ENCODE measurements around the gene NFASC. TPM values are rescaled to one million over a fixed set of nuclear protein-coding genes. Genes with fewer than 3 reads are reported as not detected.

Gene NFASC
- polyA plus RNA-seq, 3 donors, result 0.08 TPM; not detected in 2

DNA sequence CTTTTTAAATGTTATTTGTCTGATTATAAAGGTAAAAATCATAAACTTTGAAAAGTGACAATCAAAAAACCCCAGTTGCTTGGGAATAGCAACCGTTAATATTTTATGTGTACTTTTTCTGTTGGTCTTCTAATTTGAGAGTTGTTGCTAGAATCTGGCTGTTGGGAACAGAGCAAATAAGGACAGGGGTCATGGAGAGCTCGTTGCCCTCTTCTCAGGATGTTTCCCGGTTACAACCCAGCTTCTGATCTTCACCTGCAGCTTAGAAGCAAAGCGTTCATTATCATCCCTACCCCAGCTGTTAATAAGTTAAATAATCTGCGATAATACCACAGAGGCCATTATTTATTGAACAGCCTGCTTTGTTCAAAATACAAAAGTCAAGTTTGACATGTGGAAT, 22.1 kb upstream of the NFASC start:
- 88% methylated on average over 1 of the region's 5 CpGs for WGBS (ENCODE audit: insufficient coverage)
- no peak for DNase-seq
- Histone ChIP-seq H3K36me3 (replicated peaks in 1 of 2; ENCODE audit: control insufficient read depth in 1 of 2, insufficient read depth in 2 of 2, low read length in 2 of 2) (no peaks in the 10 kb centered on the region), H4K20me1 (ENCODE audit: insufficient read depth, low read length) (no peaks in the 10 kb centered on the region), H3K9ac (ENCODE audit: insufficient read depth, low read length, poor library complexity, severe bottlenecking) (no peak overlapping the region), H3K79me2 (ENCODE audit: insufficient read depth, low read length) (no peaks in the 10 kb centered on the region), H3K27ac (ENCODE audit: low read depth in 1 of 2, low read length in 2 of 2) (no peak overlapping the region), H3K4me1 (ENCODE audit: control insufficient read depth in 1 of 2, insufficient read depth in 2 of 2, low read length in 2 of 2) (no peaks in the 10 kb centered on the region), H2AFZ (ENCODE audit: insufficient read depth, low read depth, low read length, poor library complexity, severe bottlenecking) (no peak overlapping the region), H3K9me3 (replicated peaks in 1 of 2; ENCODE audit: control insufficient read depth in 1 of 2, insufficient read depth in 1 of 2, low read length in 2 of 2) (no peaks in the 10 kb centered on the region), H3K4me2 (replicated peaks; ENCODE audit: extremely low read depth, low read length, poor library complexity, severe bottlenecking) (no peak overlapping the region), H3K4me3 (replicated peaks in 1 of 3; ENCODE audit: low read depth in 2 of 3, low read length in 3 of 3) (no peak overlapping the region), H3K27me3 (ENCODE audit: control insufficient read depth in 2 of 2, insufficient read depth in 2 of 2, low read length in 2 of 2) (no peaks in the 10 kb centered on the region)
- H3K4me1 Mint-ChIP-seq, result no peaks in the 10 kb centered on the region
- H3K4me3 Mint-ChIP-seq, result no peak overlapping the region
- intact Hi-C loops (cut with micrococcal nuclease), result no loop called here
- no peaks in the 10 kb centered on the region for H3K36me3 Mint-ChIP-seq
- H3K27ac Mint-ChIP-seq, result no peak overlapping the region
- peaks cover 4 to 26% (median 16%) of the 10 kb centered on the region in 3 donors for H3K27me3 Mint-ChIP-seq (ENCODE audit: low read depth in 3 of 3)
- TF ChIP-seq CTCF (IDR thresholded peaks at IDR 0.05), result no peak
- peaks cover 0 to 2% (median 0%) of the 10 kb centered on the region in 7 donors for H3K9me3 Mint-ChIP-seq

DNA sequence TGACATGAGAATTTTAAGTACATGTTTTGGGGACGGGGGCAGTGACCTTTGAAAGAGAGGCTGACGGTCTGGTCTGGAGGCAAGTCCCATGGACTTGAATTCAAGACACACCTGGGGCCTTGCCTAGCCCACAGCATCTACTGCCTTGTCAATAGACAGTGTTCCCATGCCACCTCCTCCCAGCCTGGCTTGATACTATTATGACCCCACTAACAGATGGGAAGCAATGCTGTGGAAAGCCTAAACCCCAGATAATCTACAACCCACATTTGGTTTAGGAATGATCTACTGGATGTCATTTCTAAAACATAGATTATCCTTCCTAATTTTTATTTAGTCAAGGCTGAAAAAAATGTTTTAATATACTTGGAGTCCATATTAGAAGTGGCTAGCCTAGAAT, 17.8 kb upstream of the NFASC start:
- Histone ChIP-seq H2AFZ (ENCODE audit: insufficient read depth, low read depth, low read length, poor library complexity, severe bottlenecking) (no peak overlapping the region), H3K4me1 (ENCODE audit: control insufficient read depth in 1 of 2, insufficient read depth in 2 of 2, low read length in 2 of 2) (no peaks in the 10 kb centered on the region), H3K4me3 (replicated peaks in 1 of 3; ENCODE audit: low read depth in 2 of 3, low read length in 3 of 3) (no peak overlapping the region), H3K4me2 (replicated peaks; ENCODE audit: extremely low read depth, low read length, poor library complexity, severe bottlenecking) (no peak overlapping the region), H3K79me2 (ENCODE audit: insufficient read depth, low read length) (no peaks in the 10 kb centered on the region), H3K9me3 (replicated peaks in 1 of 2; ENCODE audit: control insufficient read depth in 1 of 2, insufficient read depth in 1 of 2, low read length in 2 of 2) (no peaks in the 10 kb centered on the region), H3K36me3 (replicated peaks in 1 of 2; ENCODE audit: control insufficient read depth in 1 of 2, insufficient read depth in 2 of 2, low read length in 2 of 2) (no peaks in the 10 kb centered on the region), H3K27me3 (ENCODE audit: control insufficient read depth in 2 of 2, insufficient read depth in 2 of 2, low read length in 2 of 2) (no peaks in the 10 kb centered on the region), H4K20me1 (ENCODE audit: insufficient read depth, low read length) (no peaks in the 10 kb centered on the region), H3K9ac (ENCODE audit: insufficient read depth, low read length, poor library complexity, severe bottlenecking) (no peak overlapping the region), H3K27ac (ENCODE audit: low read depth in 1 of 2, low read length in 2 of 2) (no peak overlapping the region)
- intact Hi-C loops (cut with micrococcal nuclease), result no loop called here
- no CpG with 5 or more reads among the region's 2 CpGs for WGBS (ENCODE audit: insufficient coverage)
- Mint-ChIP-seq H3K27me3 (ENCODE audit: low read depth in 3 of 3) (peaks cover 11 to 24% (median 13%) of the 10 kb centered on the region in 3 donors), H3K4me3 (no peak overlapping the region), H3K27ac (no peak overlapping the region), H3K36me3 (no peaks in the 10 kb centered on the region), H3K4me1 (no peaks in the 10 kb centered on the region), H3K9me3 (peaks cover 0 to 4% (median 0%) of the 10 kb centered on the region in 7 donors)
- no peak for TF ChIP-seq CTCF (IDR thresholded peaks at IDR 0.05)
- no peak for DNase-seq

Data from CD14-positive monocyte (primary cell).